HepG2 (cell line): ENCODE data around the gene ARL14EP.

Source experiments
- CTCF ChIP-seq: sonication (generic); formaldehyde crosslinking; IDR thresholded peaks from 2 replicates; pipeline ENCODE4 v1.5.0; 2020; ENCODE audit warnings: mild to moderate bottlenecking, missing genetic modification reagents, moderate library complexity
- EHMT2 ChIP-seq: fragments of 200-600 bp; sonication (generic); IDR thresholded peaks from 2 replicates; pipeline ENCODE4 v1.7.0; 2017; ENCODE audit warnings: antibody characterized with exemption, low read depth, low read length, borderline replicate concordance
- EZH2 ChIP-seq: conservative IDR thresholded peaks from 2 replicates; pipeline ENCODE4 v1.6.1; 2012; ENCODE audit warnings: mild to moderate bottlenecking, low read depth, low read length, moderate library complexity
- KLF16 ChIP-seq, 2 experiments: sonication (generic) in 1 of 2; formaldehyde crosslinking in 1 of 2; IDR thresholded peaks; 2 replicates each; pipeline versions ENCODE4 v1.6.1 to v1.8.0; 2016 to 2023; ENCODE audit warnings: missing genetic modification reagents in 2 of 2, missing compliant biosample characterization in 1 of 2
- LCORL ChIP-seq, 2 experiments: fragments of 450-650 bp in 1 of 2; sonication (generic) in 1 of 2; formaldehyde crosslinking in 1 of 2; IDR thresholded peaks; 2 replicates each; pipeline versions ENCODE4 v1.5.0 to v1.6.1; 2017 to 2020; ENCODE audit warnings: antibody characterized with exemption in 1 of 2, missing genetic modification reagents in 1 of 2
- MAFG ChIP-seq: sonication (generic); formaldehyde crosslinking; IDR thresholded peaks from 2 replicates; pipeline ENCODE4 v1.5.1; 2020; ENCODE audit warnings: mild to moderate bottlenecking, missing genetic modification reagents
- MTF1 ChIP-seq: sonication (generic); formaldehyde crosslinking; IDR thresholded peaks from 2 replicates; pipeline ENCODE4 v1.5.0; 2020; ENCODE audit warnings: missing genetic modification reagents
- TOPORS ChIP-seq: sonication (generic); formaldehyde crosslinking; IDR thresholded peaks from 2 replicates; pipeline ENCODE4 v1.8.0; 2023; ENCODE audit warnings: mild to moderate bottlenecking, missing genetic modification reagents
- ZFP37 ChIP-seq: sonication (generic); formaldehyde crosslinking; IDR thresholded peaks from 2 replicates; pipeline ENCODE4 v1.4.0; 2020; ENCODE audit warnings: missing genetic modification reagents, borderline replicate concordance
- ZNF510 ChIP-seq: sonication (generic); formaldehyde crosslinking; IDR thresholded peaks from 2 replicates; pipeline ENCODE4 v1.4.0; 2020; ENCODE audit warnings: low read depth, mild to moderate bottlenecking, missing genetic modification reagents

GRCh38 chr11:30350384-30350783 is 27.5 kb downstream of the ARL14EP start:
- TF ChIP-seq KLF16 (CRISPR knock-in tag; IDR thresholded peaks at IDR 0.05) (no peak), LCORL (IDR thresholded peaks at IDR 0.05) (no peak), LCORL (CRISPR knock-in tag; IDR thresholded peaks at IDR 0.05) (no peak), CTCF (CRISPR knock-in tag) (no peak), EHMT2 (no peak), MTF1 (CRISPR knock-in tag) (no peak), ZFP37 (CRISPR knock-in tag) (no peak), ZNF510 (CRISPR knock-in tag) (no peak), MAFG (CRISPR knock-in tag) (no peak), TOPORS (CRISPR knock-in tag) (no peak), EZH2 (no peak)
